Ishikawa (cell line): ENCODE data around the gene PLBD1.

ENCODE experiments used
- CEBPB ChIP-seq: IDR thresholded peaks from 2 replicates; pipeline ENCODE4 v1.6.1; 2012
- CREB1 ChIP-seq: IDR thresholded peaks from 2 replicates; pipeline ENCODE4 v1.6.1; 2012; ENCODE audit warnings: low read depth
- EGR1 ChIP-seq: IDR thresholded peaks from 2 replicates; pipeline ENCODE4 v1.6.1; 2012
- EP300 ChIP-seq: IDR thresholded peaks from 2 replicates; pipeline ENCODE4 v1.6.1; 2012; ENCODE audit warnings: borderline replicate concordance
- FOXM1 ChIP-seq: IDR thresholded peaks from 2 replicates; pipeline ENCODE4 v1.6.1; 2012; ENCODE audit warnings: low read depth, borderline replicate concordance
- MAX ChIP-seq: IDR thresholded peaks from 2 replicates; pipeline ENCODE4 v1.6.1; 2012
- NFIC ChIP-seq: IDR thresholded peaks from 2 replicates; pipeline ENCODE4 v1.6.1; 2012
- RAD21 ChIP-seq: IDR thresholded peaks from 2 replicates; pipeline ENCODE4 v1.6.1; 2012; ENCODE audit warnings: low read depth
- REST ChIP-seq: IDR thresholded peaks from 2 replicates; pipeline ENCODE4 v1.6.1; 2012; ENCODE audit warnings: low read depth, mild to moderate bottlenecking
- TAF1 ChIP-seq: IDR thresholded peaks from 2 replicates; pipeline ENCODE4 v1.6.1; 2012; ENCODE audit warnings: low read depth, mild to moderate bottlenecking
- TCF12 ChIP-seq: IDR thresholded peaks from 2 replicates; pipeline ENCODE4 v1.6.1; 2012; ENCODE audit warnings: low read depth
- TEAD4 ChIP-seq: IDR thresholded peaks from 2 replicates; pipeline ENCODE4 v1.6.1; 2012
- YY1 ChIP-seq: IDR thresholded peaks from 2 replicates; pipeline ENCODE4 v1.6.1; 2012; ENCODE audit warnings: low read depth
- ZBTB7A ChIP-seq: IDR thresholded peaks from 2 replicates; pipeline ENCODE4 v1.6.1; 2012; ENCODE audit warnings: low read depth
- TF ChIP-seq, protein P1 (sequence below): IDR thresholded peaks from 2 replicates; pipeline ENCODE4 v1.6.1; 2012

The PLBD1 gene

GRCh38 chr12:14514946-14515345 is 52.7 kb downstream of the PLBD1 start:
- TF ChIP-seq FOXM1 (no peak), CEBPB (no peak), TEAD4 (no peak), EP300 (no peak), TAF1 (no peak), NFIC (no peak), REST (no peak), TCF12 (no peak), CREB1 (no peak), RAD21 (no peak)
- TF ChIP-seq, protein P1, sequence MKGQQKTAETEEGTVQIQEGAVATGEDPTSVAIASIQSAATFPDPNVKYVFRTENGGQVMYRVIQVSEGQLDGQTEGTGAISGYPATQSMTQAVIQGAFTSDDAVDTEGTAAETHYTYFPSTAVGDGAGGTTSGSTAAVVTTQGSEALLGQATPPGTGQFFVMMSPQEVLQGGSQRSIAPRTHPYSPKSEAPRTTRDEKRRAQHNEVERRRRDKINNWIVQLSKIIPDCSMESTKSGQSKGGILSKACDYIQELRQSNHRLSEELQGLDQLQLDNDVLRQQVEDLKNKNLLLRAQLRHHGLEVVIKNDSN: no peak

- peak; percentile 94 for TF ChIP-seq NFIC
- peak; percentile 83; the same call in 1 of the 2 replicates for TF ChIP-seq FOXM1
- peak; percentile 79 for TF ChIP-seq EP300
- TF ChIP-seq, protein P1: peak; percentile 17; the same call in 1 of the 2 replicates
- TF ChIP-seq TAF1: no peak
- TF ChIP-seq TCF12: peak; percentile 89
- TF ChIP-seq EGR1: no peak
- peak; percentile 88 for TF ChIP-seq RAD21
- TF ChIP-seq YY1: peak; percentile 66; the same call in 1 of the 2 replicates
- TF ChIP-seq CEBPB: peak; percentile 59
- TF ChIP-seq REST: no peak
- TF ChIP-seq TEAD4: peak; percentile 98
- peak; percentile 54; the same call in 1 of the 2 replicates for TF ChIP-seq MAX
- TF ChIP-seq ZBTB7A: no peak
- TF ChIP-seq CREB1: no peak
Observed at GRCh38 chr12:14514154-14514842, 53.4 kb downstream of the PLBD1 start.

DNA sequence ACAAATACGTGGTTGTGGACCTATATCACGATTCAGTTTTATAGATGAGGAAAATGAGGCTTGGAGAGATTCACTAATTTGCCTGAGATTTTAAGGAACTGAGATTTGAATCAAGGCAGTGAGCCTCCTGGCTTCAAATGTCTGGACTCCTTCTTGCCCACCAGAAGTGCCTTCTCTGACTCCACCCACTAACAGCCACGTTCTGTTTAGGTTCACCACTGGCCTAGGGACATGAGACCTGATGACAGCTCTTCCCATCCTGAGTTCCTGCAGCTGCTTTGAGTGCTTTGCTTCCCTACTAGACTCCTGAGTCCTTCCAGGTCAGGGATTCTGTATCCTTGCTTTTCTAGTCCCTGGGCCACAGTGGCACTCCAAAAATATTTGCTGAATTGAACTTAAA is 57.1 kb downstream of the PLBD1 start:
- TF ChIP-seq TCF12 (no peak), YY1 (no peak), NFIC (no peak), MAX (no peak), RAD21 (no peak), FOXM1 (no peak), CREB1 (no peak), EP300 (no peak), TAF1 (no peak), CEBPB (no peak), EGR1 (no peak), ZBTB7A (no peak), REST (no peak), TEAD4 (no peak)
- TF ChIP-seq, protein P1: no peak
